Activated CD8-positive, alpha-beta memory T cell treated with anti-CD3 and anti-CD28 coated beads, Interleukin-2, amount 50 U/mL, for 1 hour (primary cell): ENCODE results near the gene RTRAF.

Source experiments
- DNase-seq: peaks from one replicate; pipeline ENCODE4 v3.0.0-alpha.2; 2020; ENCODE audit errors: extremely low read depth

The RTRAF gene

GRCh38 chr14:51989293-51990234 lies at the start of gene RTRAF:
TSS of gene RTRAF (plus strand) at chr14:51989546. CDS start at chr14:51989640, 94 bp downstream.
- peak; percentile 77 for DNase-seq

GRCh38 chr14:51939755-51940301 lies 49.5 kb upstream of the RTRAF start:
- no peak for DNase-seq

- no peak for DNase-seq
These were observed 46.4 kb upstream of the RTRAF start for GRCh38 chr14:51942971-51943370.

- no peak for DNase-seq
These were observed 39.3 kb upstream of the RTRAF start for GRCh38 chr14:51950007-51950406.

GRCh38 chr14:51951656-51952055 lies 37.7 kb upstream of the RTRAF start:
- no peak for DNase-seq

GRCh38 chr14:51954031-51954430 lies 35.3 kb upstream of the RTRAF start:
- DNase-seq, result no peak

- DNase-seq, result no peak
These were observed 34.7 kb upstream of the RTRAF start for GRCh38 chr14:51954657-51955056.

GRCh38 chr14:51957950-51958349 lies 31.4 kb upstream of the RTRAF start:
- no peak for DNase-seq

- no peak for DNase-seq
These were observed 29.4 kb upstream of the RTRAF start for GRCh38 chr14:51959928-51960327.

- no peak for DNase-seq
These were observed 28.5 kb upstream of the RTRAF start for GRCh38 chr14:51960866-51961265.

GRCh38 chr14:51962711-51963110 lies 26.6 kb upstream of the RTRAF start:
- DNase-seq, result no peak

GRCh38 chr14:51963286-51963685 lies 26.1 kb upstream of the RTRAF start:
- no peak for DNase-seq

- no peak for DNase-seq
These were observed 21.8 kb upstream of the RTRAF start for GRCh38 chr14:51967521-51967920.

- DNase-seq, result no peak
These were observed 19.4 kb upstream of the RTRAF start for GRCh38 chr14:51969852-51970540.

GRCh38 chr14:51972566-51972965 lies 16.8 kb upstream of the RTRAF start:
- no peak for DNase-seq

GRCh38 chr14:51977075-51977474 lies 12.3 kb upstream of the RTRAF start:
- DNase-seq, result no peak

GRCh38 chr14:51978681-51979085 lies 10.7 kb upstream of the RTRAF start:
- no peak for DNase-seq

GRCh38 chr14:51979088-51979709 lies 10.1 kb upstream of the RTRAF start:
- DNase-seq, result peak; percentile 56

GRCh38 chr14:51981218-51981854 lies 8.0 kb upstream of the RTRAF start:
- no peak for DNase-seq

GRCh38 chr14:51988221-51988620 lies 1.1 kb upstream of the RTRAF start:
- DNase-seq, result no peak

GRCh38 chr14:51990488-51990887 lies 1.1 kb downstream of the RTRAF start:
- DNase-seq, result no peak
